Caki2 (cell line): ENCODE results near the gene ARID3B. TPM values are rescaled to one million over a fixed set of nuclear protein-coding genes. Genes with fewer than 3 reads are reported as not detected.
"Not testable (repeated sequence)": the region's sequence is repeated elsewhere in the genome, so short reads cannot be mapped to it uniquely, and the experiment has no call there.

Experiments used
- DNase-seq: peaks from one replicate; pipeline ENCODE4 v3.0.0-alpha.2; 2015; ENCODE audit warnings: low read depth
- in situ Hi-C: cut with HindIII; loops from 2 replicates; pipeline ENCODE4 v1.10.0; 2016; ENCODE audit warnings: low sequenced_read_pairs, low pct_unique_long_range_greater_than_20kb, mixed read lengths
- total RNA-seq: library from RNA; depleted of rRNA; stranded (reverse); fragments of >200 nt; shearing (Covaris generic); gene quantifications from 2 replicates; pipeline ENCODE4 v1.2.3, GENCODE V29; 2014; ENCODE audit warnings: low replicate concordance

The ARID3B gene
- total RNA-seq, 1 experiment from 2014 or later, result 0.68 TPM

GRCh38 chr15:74529921-74530320, 11.1 kb upstream of the ARID3B start:
- in situ Hi-C loops, result no loop called here
- no peak for DNase-seq

- in situ Hi-C loops, result no loop called here
- no peak for DNase-seq
Measured at GRCh38 chr15:74530771-74531143, 10.3 kb upstream of the ARID3B start.

GRCh38 chr15:74531144-74531811, 9.7 kb upstream of the ARID3B start:
- DNase-seq, result peak; percentile 98
- in situ Hi-C loops, result no loop called here

GRCh38 chr15:74535388-74536084, 5.5 kb upstream of the ARID3B start:
- no peak for DNase-seq
- in situ Hi-C loops, result no loop called here

- in situ Hi-C loops, result no loop called here
Measured at GRCh38 chr15:74537736-74538135, 3.3 kb upstream of the ARID3B start.

GRCh38 chr15:74539521-74539920, 1.5 kb upstream of the ARID3B start:
- DNase-seq, in situ Hi-C loops: not testable (repeated sequence)

More at GRCh38 chr15:74537736-74538135, 3.3 kb upstream of the ARID3B start:
- DNase-seq, result no peak

- DNase-seq, result peak; percentile 49
- in situ Hi-C loops, result no loop called here
Measured at GRCh38 chr15:74540161-74540760, 759 bp upstream of the ARID3B start.

GRCh38 chr15:74541494-74542165, 610 bp downstream of the ARID3B start:
- in situ Hi-C loops, result no loop called here
- DNase-seq, result peak; percentile 50

- in situ Hi-C loops, result no loop called here
- DNase-seq, result no peak
Measured at GRCh38 chr15:74542166-74543042, 1.4 kb downstream of the ARID3B start.

GRCh38 chr15:74543043-74543422, 2.0 kb downstream of the ARID3B start:
- in situ Hi-C loops, result no loop called here
- DNase-seq, result no peak

GRCh38 chr15:74543583-74543982, 2.6 kb downstream of the ARID3B start:
- in situ Hi-C loops, result no loop called here
- DNase-seq, result no peak

GRCh38 chr15:74545086-74545485, 4.1 kb downstream of the ARID3B start:
- in situ Hi-C loops, result no loop called here
- no peak for DNase-seq

GRCh38 chr15:74545776-74546656, 5.0 kb downstream of the ARID3B start:
- peak; percentile 97 for DNase-seq
- in situ Hi-C loops, result no loop called here

- no peak for DNase-seq
- in situ Hi-C loops, result no loop called here
Measured at GRCh38 chr15:74547616-74548015, 6.6 kb downstream of the ARID3B start.

- in situ Hi-C loops, result no loop called here
- no peak for DNase-seq
Measured at GRCh38 chr15:74548241-74548640, 7.2 kb downstream of the ARID3B start.

- in situ Hi-C loops, result no loop called here
- DNase-seq, result no peak
Measured at GRCh38 chr15:74549816-74550215, 8.8 kb downstream of the ARID3B start.

- in situ Hi-C loops, result no loop called here
Measured at GRCh38 chr15:74551714-74552113, 10.7 kb downstream of the ARID3B start.

More at GRCh38 chr15:74551714-74552113, 10.7 kb downstream of the ARID3B start:
- DNase-seq, result no peak
